ENCODE data around the gene DSG4. TPM values are rescaled to one million over a fixed set of nuclear protein-coding genes. Genes with fewer than 3 reads are reported as not detected.

DSG4 gene
- total RNA-seq, 1 experiment from 2014 or later: 0.07 TPM

DNA sequence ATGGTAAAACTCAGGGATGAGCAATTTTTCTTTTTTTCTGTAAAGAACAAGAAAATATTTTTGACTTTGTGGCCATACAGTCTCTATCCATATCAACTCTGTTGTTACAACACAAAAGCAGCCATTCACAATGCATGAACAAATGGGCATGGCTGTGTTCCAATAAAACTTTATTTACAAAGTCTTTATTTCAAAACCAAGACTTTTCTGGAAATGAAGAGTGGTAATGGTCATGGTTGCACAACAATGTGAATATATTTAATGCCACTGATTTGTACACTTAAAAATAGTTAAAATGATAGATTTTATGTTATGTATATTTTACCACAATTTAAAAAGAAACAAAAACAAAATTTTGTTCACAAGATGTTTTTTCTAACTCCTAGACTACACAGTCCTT is 69.3 kb downstream of the DSG4 start:
- H4K20me1 ChIP-seq (ENCODE audit: insufficient read depth): no peaks in the 10 kb centered on the region
- H3K27ac ChIP-seq (ENCODE audit: low read depth, low read length): no peak overlapping the region
- H3K4me3 ChIP-seq (replicated peaks in 1 of 2; ENCODE audit: low read depth in 1 of 2, low read length in 2 of 2): no peak overlapping the region
- DNase-seq (ENCODE audit: low read depth, low spot score) (no peak), ATAC-seq (no peak)
- ChIA-PET POLR2A (no interaction called here), RAD21 (ENCODE audit: low non-redundant PET in 1 of 2, low total read pairs in 2 of 2, uncharacterized antibody in 2 of 2, unreplicated experiment in 2 of 2) (no interaction called here), CTCF (no interaction called here)
- H3K9ac ChIP-seq (ENCODE audit: low read length): no peak overlapping the region
- H3K9me3 ChIP-seq (ENCODE audit: control insufficient read depth in 1 of 2, insufficient read depth in 1 of 2, low read depth in 1 of 2, low read length in 2 of 2): no peaks in the 10 kb centered on the region
- intact Hi-C loops (cut with micrococcal nuclease): no loop called here
- no peaks in the 10 kb centered on the region for H3K4me1 ChIP-seq (ENCODE audit: control insufficient read depth in 1 of 2, insufficient read depth in 2 of 2, low read length in 2 of 2)
- no peaks in the 10 kb centered on the region for H3K9me2 ChIP-seq (ENCODE audit: insufficient read depth)
- H2AFZ ChIP-seq (ENCODE audit: low read depth, low read length, poor library complexity, severe bottlenecking): peak overlapping the region; percentile 24
- no peak overlapping the region for H3K4me2 ChIP-seq (ENCODE audit: low read length)
- no peak for TF ChIP-seq POLR2AphosphoS5 (IDR thresholded peaks at IDR 0.05; ENCODE audit: low read depth, low read length)
- no peak for TF ChIP-seq REST (IDR thresholded peaks at IDR 0.05; ENCODE audit: low read depth)
- TF ChIP-seq ATF3 (IDR thresholded peaks at IDR 0.05): no peak
- TF ChIP-seq SP1 (IDR thresholded peaks at IDR 0.05; ENCODE audit: low read depth): no peak
- TF ChIP-seq RAD21 (IDR thresholded peaks at IDR 0.05; ENCODE audit: low read depth): no peak
- no TSS peak for BruUV-seq (replicated peaks)
- no peaks in the 10 kb centered on the region for H3K27me3 ChIP-seq (ENCODE audit: insufficient read depth, low read length)
- no peaks in the 10 kb centered on the region for H3K79me2 ChIP-seq (ENCODE audit: insufficient read depth, low read length)
- H3K36me3 ChIP-seq (ENCODE audit: control insufficient read depth in 1 of 2, insufficient read depth in 2 of 2, low read length in 2 of 2): no peaks in the 10 kb centered on the region

DNA sequence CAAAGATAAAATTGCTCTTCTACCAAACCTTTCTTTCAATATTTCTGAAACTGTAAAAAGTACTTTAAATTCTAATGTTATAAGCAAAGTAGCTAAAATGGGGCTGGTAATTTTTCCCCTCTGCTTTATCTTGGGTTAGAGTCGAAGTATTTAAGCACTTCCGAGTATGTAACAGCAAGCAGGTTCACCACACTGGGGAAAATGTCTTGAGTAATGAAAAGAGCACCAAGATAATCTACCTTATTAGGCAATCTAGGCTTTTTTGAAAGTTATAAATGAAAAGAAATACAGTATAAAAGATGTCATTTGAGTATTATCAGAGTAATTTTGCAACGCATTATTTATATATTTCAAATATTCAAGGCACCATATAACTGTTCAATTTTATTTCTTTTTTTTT is 70.3 kb downstream of the DSG4 start:
- H3K4me1 ChIP-seq (ENCODE audit: control insufficient read depth in 1 of 2, insufficient read depth in 2 of 2, low read length in 2 of 2): no peaks in the 10 kb centered on the region
- H3K9ac ChIP-seq (ENCODE audit: low read length): no peak overlapping the region
- BruUV-seq (replicated peaks): no TSS peak
- CTCF ChIA-PET: no interaction called here
- no peaks in the 10 kb centered on the region for H3K27me3 ChIP-seq (ENCODE audit: insufficient read depth, low read length)
- H3K9me2 ChIP-seq (ENCODE audit: insufficient read depth): no peaks in the 10 kb centered on the region
- H3K4me3 ChIP-seq (replicated peaks in 1 of 2; ENCODE audit: low read depth in 1 of 2, low read length in 2 of 2): no peak overlapping the region
- DNase-seq (ENCODE audit: low read depth, low spot score) (no peak), ATAC-seq (no peak)
- no peaks in the 10 kb centered on the region for H3K36me3 ChIP-seq (ENCODE audit: control insufficient read depth in 1 of 2, insufficient read depth in 2 of 2, low read length in 2 of 2)
- no peak overlapping the region for H3K4me2 ChIP-seq (ENCODE audit: low read length)
- H2AFZ ChIP-seq (ENCODE audit: low read depth, low read length, poor library complexity, severe bottlenecking): peak overlapping the region; percentile 70
- POLR2A ChIA-PET: no interaction called here
- no peaks in the 10 kb centered on the region for H3K9me3 ChIP-seq (ENCODE audit: control insufficient read depth in 1 of 2, insufficient read depth in 1 of 2, low read depth in 1 of 2, low read length in 2 of 2)
- intact Hi-C loops (cut with micrococcal nuclease): no loop called here
- no peak overlapping the region for H3K27ac ChIP-seq (ENCODE audit: low read depth, low read length)
- RAD21 ChIA-PET (ENCODE audit: low non-redundant PET in 1 of 2, low total read pairs in 2 of 2, uncharacterized antibody in 2 of 2, unreplicated experiment in 2 of 2): no interaction called here
- TF ChIP-seq CEBPB (IDR thresholded peaks at IDR 0.05; ENCODE audit: low read depth) (no peak), SRF (IDR thresholded peaks at IDR 0.05; ENCODE audit: low read depth) (no peak), POLR2A (IDR thresholded peaks at IDR 0.05; ENCODE audit: borderline replicate concordance, extremely low read depth, insufficient read depth, insufficient read length) (no peak)
- TF ChIP-seq, protein P1, sequence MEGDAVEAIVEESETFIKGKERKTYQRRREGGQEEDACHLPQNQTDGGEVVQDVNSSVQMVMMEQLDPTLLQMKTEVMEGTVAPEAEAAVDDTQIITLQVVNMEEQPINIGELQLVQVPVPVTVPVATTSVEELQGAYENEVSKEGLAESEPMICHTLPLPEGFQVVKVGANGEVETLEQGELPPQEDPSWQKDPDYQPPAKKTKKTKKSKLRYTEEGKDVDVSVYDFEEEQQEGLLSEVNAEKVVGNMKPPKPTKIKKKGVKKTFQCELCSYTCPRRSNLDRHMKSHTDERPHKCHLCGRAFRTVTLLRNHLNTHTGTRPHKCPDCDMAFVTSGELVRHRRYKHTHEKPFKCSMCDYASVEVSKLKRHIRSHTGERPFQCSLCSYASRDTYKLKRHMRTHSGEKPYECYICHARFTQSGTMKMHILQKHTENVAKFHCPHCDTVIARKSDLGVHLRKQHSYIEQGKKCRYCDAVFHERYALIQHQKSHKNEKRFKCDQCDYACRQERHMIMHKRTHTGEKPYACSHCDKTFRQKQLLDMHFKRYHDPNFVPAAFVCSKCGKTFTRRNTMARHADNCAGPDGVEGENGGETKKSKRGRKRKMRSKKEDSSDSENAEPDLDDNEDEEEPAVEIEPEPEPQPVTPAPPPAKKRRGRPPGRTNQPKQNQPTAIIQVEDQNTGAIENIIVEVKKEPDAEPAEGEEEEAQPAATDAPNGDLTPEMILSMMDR (IDR thresholded peaks at IDR 0.05 in 2 of 3, conservative IDR thresholded peaks at IDR 0.05 in 1 of 3; ENCODE audit: borderline replicate concordance in 1 of 3, insufficient read depth in 1 of 3, low read depth in 2 of 3, low read length in 2 of 3): no peak
- no peaks in the 10 kb centered on the region for H3K79me2 ChIP-seq (ENCODE audit: insufficient read depth, low read length)
- H4K20me1 ChIP-seq (ENCODE audit: insufficient read depth): no peaks in the 10 kb centered on the region
